Superior temporal gyrus (tissue), 1 donor: ENCODE results near the gene ZP2.
"Not testable (repeated sequence)": the region's sequence is repeated elsewhere in the genome, so short reads cannot be mapped to it uniquely, and the experiment has no call there.

ENCODE experiments used
- DNase-seq: peaks from one replicate; pipeline ENCODE4 v3.0.0-alpha.2; 2016; ENCODE audit errors: extremely low spot score

The ZP2 gene

GRCh38 chr16:21172650-21173049 lies 38.7 kb downstream of the ZP2 start:
- no peak for DNase-seq

GRCh38 chr16:21170116-21170515 lies 41.3 kb downstream of the ZP2 start:
- DNase-seq: not testable (repeated sequence)

- DNase-seq: no peak
Measured at GRCh38 chr16:21169249-21169981, 42.0 kb downstream of the ZP2 start.

- DNase-seq: no peak
Measured at GRCh38 chr16:21167929-21168602, 43.3 kb downstream of the ZP2 start.

- DNase-seq: no peak
Measured at GRCh38 chr16:21167360-21167759, 44.0 kb downstream of the ZP2 start.

- DNase-seq: no peak
Measured at GRCh38 chr16:21166561-21166961, 44.8 kb downstream of the ZP2 start.

GRCh38 chr16:21164521-21165168 lies 46.7 kb downstream of the ZP2 start:
- DNase-seq: no peak

- DNase-seq: no peak
Measured at GRCh38 chr16:21163576-21163975, 47.8 kb downstream of the ZP2 start.

- DNase-seq: no peak
Measured at GRCh38 chr16:21162661-21163151, 48.7 kb downstream of the ZP2 start.

GRCh38 chr16:21161211-21161610 lies 50.2 kb downstream of the ZP2 start:
- DNase-seq: no peak

- DNase-seq: no peak
Measured at GRCh38 chr16:21160276-21160675, 51.1 kb downstream of the ZP2 start.

- no peak for DNase-seq
Measured at GRCh38 chr16:21159281-21159951, 52.0 kb downstream of the ZP2 start.

GRCh38 chr16:21158208-21159110 lies 52.9 kb downstream of the ZP2 start, which contains the start of gene LDAF1:
TSS of gene LDAF1 (plus strand) at chr16:21158674. CDS start at chr16:21161183, 2,509 bp downstream.
- DNase-seq: no peak

- no peak for DNase-seq
Measured at GRCh38 chr16:21157632-21158031, 53.7 kb downstream of the ZP2 start.

- DNase-seq: peak; percentile 85
Measured at GRCh38 chr16:21156767-21157467, 54.5 kb downstream of the ZP2 start.

- DNase-seq: not testable (repeated sequence)
Measured at GRCh38 chr16:21156011-21156410, 55.4 kb downstream of the ZP2 start.

- DNase-seq: not testable (repeated sequence)
Measured at GRCh38 chr16:21153124-21153729, 58.1 kb downstream of the ZP2 start.

- not testable (repeated sequence) for DNase-seq
Measured at GRCh38 chr16:21152160-21153030, 59.0 kb downstream of the ZP2 start.
